Esophagus muscularis mucosa (tissue), 4 donors: ENCODE results near the gene GRPEL2. TPM values are rescaled to one million over a fixed set of nuclear protein-coding genes. Genes with fewer than 3 reads are reported as not detected.
A peak's percentile ranks its signal among the peaks of the same experiment; 100 is the strongest.

Source experiments
- DNase-seq: peaks from one replicate; pipeline ENCODE4 v3.0.0-alpha.2; 2017; ENCODE audit errors: extremely low spot score
- H3K27ac ChIP-seq, 4 donors: fragments of 200-600 bp; sonication (generic); replicated peaks in 1 of 4; 1 replicate in 3 of 4; 2 replicates in 1 of 4; pipeline ENCODE4 v1.5.1; 2016 to 2019; ENCODE audit warnings: mild to moderate bottlenecking in 1 of 4
- H3K27me3 ChIP-seq, 4 donors: fragments of 200-600 bp; sonication (generic); one replicate each; pipeline versions ENCODE4 v1.5.1 to v1.6.0; 2016 to 2019
- H3K36me3 ChIP-seq, 4 donors: fragments of 200-600 bp; sonication (generic); one replicate each; pipeline ENCODE4 v1.5.1; 2016 to 2019
- H3K4me1 ChIP-seq, 4 donors: fragments of 200-600 bp; sonication (generic); one replicate each; pipeline ENCODE4 v1.5.1; 2016 to 2019
- H3K4me3 ChIP-seq, 4 donors: fragments of 200-600 bp; sonication (generic); 1 replicate in 2 of 4; 2 replicates in 2 of 4; pipeline ENCODE4 v1.5.1; 2016 to 2019; ENCODE audit warnings: mild to moderate bottlenecking in 4 of 4, moderate library complexity in 1 of 4
- H3K9me3 ChIP-seq, 4 donors: fragments of 200-600 bp; sonication (generic); 1 replicate in 3 of 4; 2 replicates in 1 of 4; pipeline ENCODE4 v1.5.1; 2016 to 2019
- CTCF ChIP-seq, 3 experiments: fragments of 200-600 bp in 2 of 3; fragments of 450-650 bp in 1 of 3; sonication (generic) in 2 of 3; IDR thresholded peaks; one replicate each; pipeline ENCODE4 v1.5.1; 2017 to 2019; ENCODE audit warnings: antibody characterized with exemption in 3 of 3, mild to moderate bottlenecking in 2 of 3, moderate library complexity in 1 of 3
- EP300 ChIP-seq: sonication (generic); formaldehyde crosslinking; IDR thresholded peaks from one replicate; pipeline ENCODE4 v1.6.1; 2017; ENCODE audit warnings: antibody characterized with exemption
- POLR2A ChIP-seq: fragments of 450-650 bp; IDR thresholded peaks from one replicate; pipeline ENCODE4 v1.6.1; 2017; ENCODE audit warnings: antibody characterized with exemption, moderate library complexity, mild to moderate bottlenecking, low read depth
- POLR2AphosphoS5 ChIP-seq, 2 donors: sonication (generic); formaldehyde crosslinking; IDR thresholded peaks; one replicate each; pipeline ENCODE4 v1.6.1; 2017; ENCODE audit warnings: antibody characterized with exemption in 2 of 2
- WGBS: methylation state at CpG from one replicate; pipeline ENCODE4 v1.1.5; 2018; 5-methylcytosine and 5-hydroxymethylcytosine counted together
- intact Hi-C: fragments of 100-400 bp; cut with DNase I; formaldehyde crosslinking; loops from one replicate; pipeline ENCODE4 v1.15.1; 2023
- total RNA-seq, 4 donors: library from RNA; depleted of rRNA; stranded (reverse); fragments of >200 nt; gene quantifications; one replicate each; pipeline versions ENCODE4 v1.1.0 to v1.2.1, GENCODE V29; 2016

Gene GRPEL2
- total RNA-seq, 4 donors from 2014 or later: 7.8 to 14.9 (median 8.7) TPM

- no peaks in the 10 kb centered on the region for H3K27me3 ChIP-seq
- intact Hi-C loops: no loop called here
- peak overlapping the region; percentile 1 to 71 (median 38) for H3K27ac ChIP-seq
- no peak for TF ChIP-seq CTCF (IDR thresholded peaks at IDR 0.05)
- no peak for TF ChIP-seq EP300
- no peak for TF ChIP-seq POLR2A
- TF ChIP-seq POLR2AphosphoS5 (IDR thresholded peaks at IDR 0.05): no peak
- DNase-seq: no peak
- no peak overlapping the region for H3K4me3 ChIP-seq
- H3K4me1 ChIP-seq: peaks cover 7 to 56% (median 19%) of the 10 kb centered on the region in 4 donors
- 84% methylated on average over 7 of the region's 14 CpGs for WGBS
- no peaks in the 10 kb centered on the region for H3K9me3 ChIP-seq
- H3K36me3 ChIP-seq: peaks cover 0 to 47% (median 20%) of the 10 kb centered on the region in 4 donors
These were observed 45.7 kb upstream of the GRPEL2 start for GRCh38 chr5:149299451-149300054.

- intact Hi-C loops: no loop called here
- DNase-seq: no peak
- Histone ChIP-seq H3K9me3 (no peaks in the 10 kb centered on the region), H3K27ac (no peak overlapping the region), H3K4me3 (no peak overlapping the region), H3K4me1 (peaks cover 7 to 48% (median 19%) of the 10 kb centered on the region in 4 donors), H3K36me3 (peaks cover 0 to 54% (median 21%) of the 10 kb centered on the region in 4 donors), H3K27me3 (no peaks in the 10 kb centered on the region)
- 92% methylated on average over 6 of the region's 6 CpGs for WGBS
- no peak for TF ChIP-seq EP300
- TF ChIP-seq CTCF (IDR thresholded peaks at IDR 0.05): no peak
- no peak for TF ChIP-seq POLR2A
- no peak for TF ChIP-seq POLR2AphosphoS5 (IDR thresholded peaks at IDR 0.05)
These were observed 44.9 kb upstream of the GRPEL2 start for GRCh38 chr5:149300441-149300840.

GRCh38 chr5:149301049-149301743 lies 44.1 kb upstream of the GRPEL2 start:
- TF ChIP-seq POLR2AphosphoS5 (IDR thresholded peaks at IDR 0.05): no peak
- no peak for TF ChIP-seq EP300
- TF ChIP-seq CTCF (IDR thresholded peaks at IDR 0.05): no peak
- no peak for TF ChIP-seq POLR2A
- WGBS: 93% methylated on average over 13 of the region's 13 CpGs
- no peaks in the 10 kb centered on the region for H3K27me3 ChIP-seq
- no peak overlapping the region for H3K4me3 ChIP-seq
- H3K4me1 ChIP-seq: peaks cover 7 to 42% (median 18%) of the 10 kb centered on the region in 4 donors
- H3K27ac ChIP-seq: no peak overlapping the region
- H3K36me3 ChIP-seq: peaks cover 0 to 62% (median 22%) of the 10 kb centered on the region in 4 donors
- intact Hi-C loops: no loop called here
- DNase-seq: no peak
- no peaks in the 10 kb centered on the region for H3K9me3 ChIP-seq

- peaks cover 0 to 68% (median 26%) of the 10 kb centered on the region in 4 donors for H3K36me3 ChIP-seq
- no peak for DNase-seq
- intact Hi-C loops: no loop called here
- no peak overlapping the region for H3K4me3 ChIP-seq
- H3K9me3 ChIP-seq: no peaks in the 10 kb centered on the region
- H3K27ac ChIP-seq: no peak overlapping the region
- H3K27me3 ChIP-seq: no peaks in the 10 kb centered on the region
- 83% methylated on average over 8 of the region's 8 CpGs for WGBS
- TF ChIP-seq CTCF (IDR thresholded peaks at IDR 0.05) (no peak), POLR2AphosphoS5 (IDR thresholded peaks at IDR 0.05) (no peak), POLR2A (no peak), EP300 (no peak)
- peaks cover 7 to 37% (median 17%) of the 10 kb centered on the region in 4 donors for H3K4me1 ChIP-seq
These were observed 43.4 kb upstream of the GRPEL2 start for GRCh38 chr5:149301744-149302380.
